HG03439 (cell line): ENCODE results near the gene POLD4.

Source experiments
- ATAC-seq: cut with Tn5 transposase; IDR thresholded peaks from one replicate; pipeline ENCODE4 v1.9.1; 2021; ENCODE audit warnings: mild to moderate bottlenecking, moderate library complexity; ENCODE audit not compliant: unreplicated experiment

Gene POLD4

GRCh38 chr11:67389477-67389876, 36.1 kb upstream of the POLD4 start:
- ATAC-seq = no peak

GRCh38 chr11:67387518-67387917, 34.2 kb upstream of the POLD4 start:
- no peak for ATAC-seq

GRCh38 chr11:67387069-67387468, 33.7 kb upstream of the POLD4 start:
- ATAC-seq = no peak

- no peak for ATAC-seq
Observed at GRCh38 chr11:67384851-67385366, 31.6 kb upstream of the POLD4 start.

- no peak for ATAC-seq
Observed at GRCh38 chr11:67382276-67383136, 29.2 kb upstream of the POLD4 start.

GRCh38 chr11:67381244-67381972, 28.1 kb upstream of the POLD4 start:
- ATAC-seq = no peak

- no peak for ATAC-seq
Observed at GRCh38 chr11:67379061-67380058, 26.0 kb upstream of the POLD4 start.

DNA sequence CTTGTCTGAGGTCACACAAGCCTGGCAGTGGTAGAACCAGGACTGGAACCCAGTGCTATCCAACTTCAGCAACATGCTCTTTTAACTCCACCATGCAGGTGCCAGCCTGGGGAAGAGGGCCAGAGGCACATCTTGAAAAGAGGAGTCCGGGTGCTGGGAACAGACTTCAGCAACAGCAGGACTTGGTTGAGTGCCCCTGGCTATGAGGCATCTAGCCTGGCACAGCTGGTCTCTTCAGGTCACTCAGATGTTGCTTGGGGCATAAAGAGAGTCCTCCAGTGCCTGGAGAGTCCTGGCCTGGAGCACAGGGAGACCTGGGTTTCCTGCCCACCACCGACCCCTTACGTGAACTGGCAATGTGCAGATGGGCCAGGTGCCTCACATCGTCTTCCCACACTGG, 25.2 kb upstream of the POLD4 start:
- no peak for ATAC-seq

DNA sequence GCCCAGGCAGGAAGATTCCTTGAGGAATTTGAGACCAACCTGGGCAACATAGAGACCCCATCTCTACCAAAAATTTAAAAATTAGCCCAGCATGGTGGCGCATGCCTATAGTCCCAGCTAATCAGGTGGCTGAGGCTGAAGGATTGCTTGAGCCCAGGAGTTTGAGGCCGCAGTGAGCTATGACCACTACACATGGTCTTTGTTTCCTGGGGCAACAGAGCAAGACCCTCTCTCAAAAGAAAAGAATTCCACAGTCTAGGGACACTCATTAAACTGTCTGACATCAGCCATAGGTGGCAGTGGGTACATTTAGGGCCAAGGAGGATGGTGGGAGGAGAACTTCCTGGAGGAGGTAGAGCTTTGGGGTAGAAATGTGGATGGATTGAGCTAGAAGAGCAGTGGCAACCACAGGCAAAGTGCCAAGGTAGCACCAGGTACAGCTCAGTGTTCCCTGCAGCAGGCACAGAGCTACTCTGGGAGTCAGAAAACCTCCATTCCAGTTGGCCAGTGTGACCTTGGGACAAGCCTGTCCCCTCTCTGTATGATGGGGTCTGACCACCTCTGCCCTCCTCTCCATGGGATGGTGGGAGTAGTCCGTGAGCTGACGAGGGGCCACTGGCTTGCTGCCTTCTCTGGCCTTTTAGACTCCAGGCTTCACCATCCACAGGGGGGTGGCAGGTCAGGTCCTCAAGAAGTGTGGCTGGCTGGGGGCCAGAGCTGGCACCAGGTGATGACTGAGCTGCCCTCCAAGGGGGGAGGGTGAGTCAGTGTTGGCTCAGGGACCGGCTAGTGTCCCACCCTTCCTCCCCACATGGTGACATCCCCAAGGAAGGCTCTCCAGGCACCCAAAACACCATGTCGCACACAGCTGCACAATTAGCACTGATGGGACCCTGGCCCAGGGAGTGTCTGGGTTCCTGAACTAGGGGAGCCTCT, 23.8 kb upstream of the POLD4 start:
- ATAC-seq = no peak

DNA sequence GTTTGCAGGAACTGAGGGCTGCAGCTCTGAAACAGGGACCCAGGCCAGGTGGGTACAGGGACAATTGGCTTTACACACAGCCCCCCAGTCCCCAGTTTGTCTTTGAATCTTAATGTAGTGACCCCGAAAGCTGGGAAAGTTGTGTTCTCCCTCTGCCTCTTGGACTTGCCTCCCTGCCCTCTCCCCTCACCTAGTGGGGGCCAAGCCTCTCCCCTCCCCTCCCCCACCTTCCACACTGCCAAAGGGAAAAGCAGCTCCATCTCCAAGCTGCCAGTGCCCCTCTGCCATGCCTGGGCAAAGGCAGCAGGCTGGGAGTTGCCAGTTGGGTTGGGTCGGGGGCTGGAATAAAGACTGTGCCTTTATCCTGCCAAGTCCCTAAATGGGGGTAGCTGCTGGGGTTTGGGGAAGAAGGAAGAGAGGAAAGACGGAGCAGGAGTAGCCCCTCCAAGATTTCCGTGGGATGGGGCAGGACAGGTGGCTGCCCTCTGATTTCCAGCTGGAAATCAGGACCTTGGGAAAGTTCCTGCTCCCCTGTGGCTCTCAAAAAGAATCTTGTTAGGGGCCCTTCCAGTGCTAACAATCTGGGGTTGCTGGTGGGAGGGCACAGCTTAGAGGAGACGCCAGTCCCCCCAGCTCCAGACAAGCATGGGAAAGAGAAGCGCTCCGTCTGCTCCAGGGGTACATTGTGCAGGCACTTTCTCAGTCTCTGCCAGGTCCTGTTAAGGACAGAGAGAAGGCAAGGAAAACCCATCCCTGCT, 22.9 kb upstream of the POLD4 start:
- no peak for ATAC-seq

DNA sequence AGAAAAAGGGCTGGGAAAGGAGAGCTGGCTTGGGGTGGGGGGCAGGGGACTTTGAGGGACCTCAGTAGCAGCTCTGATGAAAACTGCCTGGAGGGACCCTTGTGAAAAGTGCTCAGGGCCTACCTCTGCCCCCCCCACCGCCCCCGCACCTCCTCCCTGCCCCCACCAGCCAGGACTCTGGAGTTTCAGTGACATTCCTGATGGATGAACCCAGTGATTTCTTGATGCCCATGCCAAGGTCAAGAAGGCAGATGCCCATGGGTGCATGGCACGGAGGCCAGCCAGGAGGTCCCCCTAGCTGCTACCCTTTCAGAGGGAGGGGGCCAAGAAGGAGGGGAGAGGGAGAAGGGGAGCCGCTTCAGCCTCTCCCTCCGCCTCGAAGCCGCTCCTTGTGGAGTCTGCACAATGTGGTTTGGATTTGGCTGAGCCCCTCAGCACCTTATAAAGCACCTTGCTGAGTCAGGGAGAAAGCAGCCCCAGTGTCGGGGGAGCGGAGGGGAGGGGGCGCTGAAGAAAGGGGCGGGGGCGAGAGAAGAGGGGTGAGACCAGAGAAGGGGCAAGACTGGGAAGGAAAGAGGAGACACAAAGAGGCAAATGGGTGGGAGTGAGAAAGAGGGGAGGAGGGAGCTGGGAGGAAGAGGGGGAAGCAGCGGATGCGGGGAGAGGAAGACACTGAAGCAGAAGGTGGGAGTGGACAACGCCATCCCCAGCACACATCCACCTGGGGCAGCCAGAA, 22.1 kb upstream of the POLD4 start:
- ATAC-seq = no peak

GRCh38 chr11:67374571-67375281, 21.4 kb upstream of the POLD4 start:
- no peak for ATAC-seq

- no peak for ATAC-seq
Observed at GRCh38 chr11:67373648-67374570, 20.6 kb upstream of the POLD4 start.

DNA sequence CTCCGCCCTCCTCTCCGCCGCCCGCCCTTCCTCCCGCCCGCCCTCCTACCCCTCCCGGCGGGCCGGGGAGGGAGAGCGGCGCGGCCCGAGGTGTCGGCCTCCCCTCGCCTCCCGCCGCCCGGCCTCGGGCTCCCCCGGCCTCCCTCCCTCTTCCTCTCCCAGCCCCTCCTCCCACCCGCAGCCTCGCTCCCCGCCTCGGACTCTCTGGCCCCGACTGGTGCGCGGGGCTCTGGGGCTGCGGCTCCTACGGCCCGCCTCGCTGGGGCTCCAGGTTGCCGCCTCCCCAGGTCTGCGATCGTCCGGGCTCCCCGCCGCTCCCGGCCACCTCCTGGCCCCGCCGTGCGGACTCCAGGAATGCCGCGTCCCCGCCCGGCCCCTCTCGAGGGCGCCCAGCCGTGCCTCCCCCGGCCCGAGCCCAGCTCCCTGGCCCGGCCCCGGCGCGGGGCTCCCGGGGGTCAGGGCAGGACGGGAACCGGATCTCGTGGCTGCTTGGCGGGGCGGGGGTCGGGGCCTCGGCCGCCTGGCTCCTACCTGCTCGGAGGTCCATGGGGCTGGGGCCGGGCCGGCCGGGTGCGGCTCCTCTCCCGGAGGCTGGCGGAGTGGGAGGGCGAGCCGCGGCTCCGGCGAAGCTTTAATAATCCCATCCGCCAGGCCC, 19.8 kb upstream of the POLD4 start, which contains the start of gene CLCF1:
Gene CLCF1, minus strand, starts transcription at position 606 of the 655 bp plus-strand sequence. Its CDS starts 59 bp downstream, at position 547.
- no peak for ATAC-seq

DNA sequence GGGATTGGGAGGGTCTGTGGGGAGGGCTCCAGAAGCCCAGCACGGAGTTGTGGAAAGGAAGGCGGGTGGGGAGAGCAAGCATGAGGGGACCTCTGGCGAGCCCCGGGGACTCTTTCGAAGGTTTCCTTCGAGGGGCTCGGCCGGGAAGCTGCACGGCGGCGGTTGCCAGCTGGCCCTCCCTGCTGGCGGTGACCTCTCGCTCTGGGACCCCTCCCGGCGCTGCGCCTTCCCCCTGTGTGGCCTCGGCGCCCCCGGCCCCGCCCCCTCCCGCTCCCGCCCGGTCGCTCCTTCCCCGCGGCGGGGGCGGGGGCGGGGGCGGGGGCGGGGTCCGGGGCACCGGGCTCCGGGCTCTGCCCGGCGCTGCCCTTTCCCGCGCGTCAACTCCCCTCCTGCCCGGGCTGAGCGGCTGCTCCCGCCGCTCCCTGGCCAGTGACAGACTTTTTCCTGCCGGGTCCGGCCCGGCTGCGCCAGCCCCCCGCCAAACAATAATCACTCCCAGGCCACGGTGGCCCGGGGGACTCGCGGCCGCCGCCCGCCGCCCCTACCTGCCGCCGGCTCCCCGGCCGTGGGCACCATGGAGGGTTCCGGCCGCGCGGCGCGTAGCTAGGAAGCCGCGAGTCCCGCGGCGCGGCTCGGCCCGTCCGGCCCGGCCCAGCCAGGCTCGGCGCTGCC, 19.1 kb upstream of the POLD4 start:
- no peak for ATAC-seq
